ENCODE measurements around the gene TMEM88.
A peak's percentile ranks its signal among the peaks of the same experiment; 100 is the strongest.
"Not testable (repeated sequence)": the region's sequence is repeated elsewhere in the genome, so short reads cannot be mapped to it uniquely, and the experiment has no call there.

Gene TMEM88

DNA sequence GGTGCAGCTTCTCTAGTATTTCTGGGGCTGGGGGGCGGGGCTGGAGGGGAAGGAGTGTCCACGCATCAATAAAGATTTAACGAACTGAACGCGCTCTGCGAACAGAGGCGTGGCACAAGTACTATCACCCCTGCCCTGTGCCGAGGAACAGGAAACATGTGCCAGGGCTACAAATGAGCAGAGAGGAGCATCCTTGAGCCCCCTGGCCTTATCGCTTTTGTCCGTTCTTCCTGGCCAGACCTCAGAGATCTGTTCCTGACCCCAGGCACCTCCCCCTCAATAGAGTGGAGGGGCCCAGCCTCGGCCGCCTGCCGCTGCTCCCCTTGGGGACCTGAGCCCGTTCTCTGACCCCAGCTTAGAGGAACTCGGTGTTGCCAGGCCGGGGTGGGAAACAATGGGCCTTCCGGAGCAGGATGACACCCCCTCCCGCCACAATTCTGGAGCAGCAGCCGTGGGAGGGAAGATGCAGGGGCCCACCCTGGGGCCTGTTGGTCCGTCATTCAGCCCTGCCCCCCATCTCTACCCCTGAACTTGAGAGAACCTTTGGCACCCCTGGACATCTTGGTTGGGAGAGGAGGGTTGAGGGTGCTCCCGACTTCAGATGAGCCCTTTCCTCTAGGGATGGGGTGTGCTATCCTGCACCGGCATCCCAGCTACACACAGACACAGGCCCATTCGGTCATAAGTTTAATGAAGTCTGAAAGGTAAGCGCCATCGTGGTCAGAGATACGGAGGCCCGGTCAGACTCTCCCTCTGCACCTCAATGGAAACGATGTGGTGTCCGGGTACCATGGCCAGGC is 1.3 kb downstream of the TMEM88 start:
- no peak for DNase-seq (ENCODE audit: low read depth in 4 of 4, low spot score in 1 of 4)

DNA sequence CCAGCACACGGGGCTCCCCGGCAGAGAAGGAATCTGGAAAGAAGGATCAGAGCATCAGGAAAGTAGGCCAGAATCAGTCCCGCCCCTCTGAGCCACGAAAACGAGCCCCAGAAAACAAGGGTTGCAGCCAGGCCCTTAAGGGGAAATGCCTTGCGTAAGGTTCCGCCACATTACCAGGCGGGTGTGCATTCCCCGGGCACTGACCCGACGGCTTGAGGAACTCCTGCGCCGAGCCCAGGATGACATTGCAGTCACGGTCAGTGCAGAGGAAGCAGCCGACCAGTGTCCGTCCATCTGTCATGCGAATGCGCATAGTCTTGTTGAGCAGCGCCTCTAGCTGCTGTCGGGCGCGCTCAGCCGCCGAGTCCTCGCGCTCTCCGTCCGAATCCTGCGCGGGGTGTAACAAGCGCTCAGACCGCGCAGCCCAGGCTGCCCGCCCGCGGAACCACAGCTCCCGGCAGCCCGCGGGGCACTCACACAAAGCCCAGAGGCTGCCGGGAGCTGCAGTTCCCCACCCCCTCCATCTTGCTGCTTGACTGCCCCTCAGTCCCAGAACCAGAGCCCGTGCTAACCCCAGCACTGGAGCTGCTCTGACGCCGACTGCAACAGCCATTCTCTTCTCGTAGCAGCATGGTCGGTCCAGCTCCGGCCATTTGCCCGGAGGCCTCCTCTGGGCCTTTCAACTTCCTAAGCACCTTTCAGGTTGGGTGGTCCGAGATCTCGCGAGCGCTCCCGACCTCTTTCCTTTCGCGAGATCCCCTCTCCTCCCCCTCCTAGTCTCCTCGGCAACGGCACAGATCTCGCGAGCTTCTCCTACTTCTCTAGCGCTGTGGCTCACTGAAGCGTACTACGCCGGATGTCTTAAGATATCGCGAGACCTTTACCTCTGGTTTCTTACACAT is 2.2 kb downstream of the TMEM88 start, which contains the start of gene NAA38:
Gene NAA38, minus strand, starts transcription at position 749 of the 902 bp plus-strand sequence. Its CDS starts 96 bp downstream, at position 653.
- DNase-seq (ENCODE audit: low read depth in 4 of 4, low spot score in 1 of 4) = peak; percentile 79 to 89 (median 83)

DNA sequence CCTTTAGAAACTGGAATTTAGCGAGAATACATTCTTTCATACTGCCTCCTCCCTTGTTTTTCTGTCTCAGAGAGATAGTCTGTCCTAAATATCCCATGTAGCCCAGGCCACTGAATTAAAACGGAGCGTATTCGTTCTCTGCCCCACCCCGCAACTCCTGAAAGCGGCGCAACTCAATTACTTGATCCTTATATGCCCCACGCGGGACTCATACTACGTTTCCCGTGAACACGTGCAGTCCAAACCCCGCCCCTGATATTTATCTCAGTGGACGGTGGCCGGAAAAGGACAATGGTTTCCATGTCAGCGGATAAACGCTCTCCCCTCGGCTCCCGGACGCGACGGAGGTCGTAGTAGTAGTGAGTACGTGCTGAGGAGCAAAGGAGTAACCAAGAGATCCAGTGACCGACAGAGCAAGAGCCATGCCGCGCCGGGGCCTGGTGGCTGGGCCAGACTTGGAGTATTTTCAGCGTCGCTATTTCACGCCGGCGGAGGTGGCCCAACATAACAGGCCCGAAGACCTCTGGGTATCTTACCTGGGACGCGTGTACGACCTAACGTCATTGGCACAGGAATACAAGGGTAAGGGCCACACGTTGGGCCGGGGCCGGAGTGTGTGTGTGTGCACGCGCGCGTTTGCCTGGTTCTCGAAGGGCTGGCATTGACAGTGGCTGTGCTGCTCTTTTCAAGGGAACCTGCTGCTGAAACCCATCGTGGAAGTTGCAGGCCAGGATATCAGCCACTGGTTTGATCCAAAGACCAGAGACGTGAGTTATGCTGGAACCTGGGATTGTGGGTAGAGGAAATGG is 3.1 kb downstream of the TMEM88 start, which contains the start of gene CYB5D1:
Gene CYB5D1, plus strand, starts transcription at position 291 of the 809 bp plus-strand sequence. Its CDS starts 132 bp downstream, at position 423.
- peak; percentile 73 to 81 (median 76) for DNase-seq (ENCODE audit: low read depth in 4 of 4, low spot score in 1 of 4)

DNA sequence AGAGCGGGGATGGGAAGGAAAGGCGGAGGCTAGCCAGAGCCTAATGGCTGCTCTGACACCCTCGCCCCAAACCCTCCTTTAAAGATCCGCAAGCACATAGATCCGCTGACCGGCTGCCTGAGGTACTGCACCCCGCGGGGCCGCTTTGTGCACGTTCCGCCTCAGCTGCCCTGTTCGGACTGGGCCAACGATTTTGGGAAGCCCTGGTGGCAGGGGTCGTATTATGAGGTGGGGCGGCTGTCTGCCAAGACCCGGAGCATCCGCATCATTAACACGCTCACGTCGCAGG is 3.6 kb downstream of the TMEM88 start:
- DNase-seq (ENCODE audit: low read depth in 4 of 4, low spot score in 1 of 4) = no peak

DNA sequence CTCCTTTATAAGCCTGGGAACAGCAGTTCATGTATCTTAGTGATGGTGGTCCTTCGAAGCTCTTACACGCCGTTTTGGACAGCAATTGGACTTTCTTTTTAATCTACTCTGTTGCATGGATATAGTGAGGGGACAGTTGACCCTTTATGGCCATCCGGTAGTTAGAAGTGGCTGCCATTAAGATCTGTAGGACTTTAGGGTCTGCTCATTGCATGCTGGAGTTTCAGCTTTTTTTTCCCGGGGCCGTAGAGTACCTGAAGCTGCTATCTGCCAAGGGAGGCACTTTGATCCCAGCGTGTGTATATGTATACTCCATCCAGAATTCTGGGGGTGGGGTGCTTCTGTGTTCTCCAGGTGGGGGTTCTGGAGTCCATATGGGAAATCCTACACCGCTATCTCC is 4.2 kb downstream of the TMEM88 start:
- DNase-seq (ENCODE audit: low read depth in 4 of 4, low spot score in 1 of 4) = no peak

DNA sequence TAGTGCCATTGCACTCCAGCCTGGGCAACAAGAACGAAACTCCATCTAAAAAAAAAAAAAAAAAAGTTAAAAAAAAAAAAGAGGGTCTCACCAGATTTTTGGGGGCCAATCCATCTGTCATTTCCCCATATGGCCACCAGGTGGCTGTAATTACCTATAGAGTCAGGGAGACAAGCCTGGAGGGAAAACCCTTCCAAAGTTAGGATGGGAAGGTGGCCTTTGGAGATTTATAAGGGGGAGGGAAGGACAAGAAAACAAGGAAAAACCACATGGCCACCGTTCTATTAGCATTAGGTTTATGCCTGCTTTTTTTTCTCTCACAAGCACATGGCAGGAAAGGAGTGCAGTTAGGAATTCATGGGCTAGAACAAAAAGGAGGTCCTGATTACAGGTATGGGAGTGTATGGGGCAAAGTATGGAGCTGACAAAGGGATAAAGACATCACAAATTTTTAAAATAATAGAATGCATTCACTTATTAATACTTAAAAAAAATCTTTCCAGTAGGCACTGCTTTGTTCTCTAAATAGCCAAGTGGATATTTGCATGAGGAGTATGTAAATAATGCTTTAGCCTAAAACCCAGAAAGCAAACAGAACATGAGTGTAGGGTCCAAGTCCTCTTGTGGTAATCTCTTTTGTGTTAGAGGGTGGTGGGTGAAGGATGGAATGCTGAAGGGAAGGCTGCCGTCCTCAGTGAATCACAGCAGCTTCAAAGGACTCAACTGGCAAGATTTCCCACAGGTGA is 8.0 kb downstream of the TMEM88 start:
- no peak for DNase-seq (ENCODE audit: low read depth in 4 of 4, low spot score in 1 of 4)

DNA sequence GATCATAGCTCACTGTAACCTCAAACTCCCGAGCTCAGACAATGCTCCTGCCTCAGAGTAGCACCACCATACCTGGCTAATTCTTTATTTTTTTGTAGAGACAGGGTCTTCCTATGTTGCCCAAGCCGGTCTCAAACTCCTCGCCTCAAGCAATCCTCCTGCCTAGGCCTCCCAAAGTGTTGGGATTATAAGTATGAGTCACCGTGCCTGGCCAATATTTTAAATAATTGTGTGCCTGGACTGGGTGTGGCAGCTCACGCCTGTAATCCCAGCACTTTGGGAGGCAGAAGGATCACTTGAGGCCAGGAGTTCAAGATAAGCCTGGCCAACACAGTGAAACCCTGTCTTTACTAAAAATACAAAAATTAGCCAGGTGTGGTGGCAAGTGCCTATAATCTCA is 9.5 kb downstream of the TMEM88 start:
- not testable (repeated sequence) for DNase-seq (ENCODE audit: low read depth in 4 of 4, low spot score in 1 of 4)

DNA sequence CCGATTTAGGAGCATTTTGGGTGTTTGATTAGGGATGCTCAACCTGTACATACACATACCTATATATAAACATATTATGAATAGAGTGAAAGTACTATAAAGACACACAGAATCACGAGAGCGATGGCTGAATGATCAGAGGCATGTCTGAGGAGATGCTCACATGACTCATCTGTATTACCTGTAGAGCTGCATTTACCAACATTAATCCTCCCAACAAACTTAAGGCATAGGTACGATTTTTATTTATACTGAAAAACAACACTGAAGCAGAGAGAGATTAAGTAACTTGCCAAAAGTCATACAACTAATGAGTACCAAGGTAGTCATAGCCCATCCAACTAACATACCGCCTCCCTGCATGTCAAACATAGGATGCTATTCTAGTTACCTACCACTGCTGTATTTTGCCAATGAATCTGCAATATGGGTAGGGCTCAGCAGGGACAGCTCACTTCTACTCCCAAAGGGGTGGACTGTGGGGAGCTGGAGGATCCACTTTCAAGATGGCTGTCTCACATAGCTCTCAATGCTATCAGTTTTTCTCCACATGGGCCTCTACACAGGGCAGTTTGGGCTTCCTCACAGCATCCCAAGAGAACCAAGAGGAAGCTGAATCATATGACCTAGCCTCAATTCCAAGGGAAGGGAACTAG is 10.3 kb downstream of the TMEM88 start:
- no peak for DNase-seq (ENCODE audit: low read depth in 4 of 4, low spot score in 1 of 4)

DNA sequence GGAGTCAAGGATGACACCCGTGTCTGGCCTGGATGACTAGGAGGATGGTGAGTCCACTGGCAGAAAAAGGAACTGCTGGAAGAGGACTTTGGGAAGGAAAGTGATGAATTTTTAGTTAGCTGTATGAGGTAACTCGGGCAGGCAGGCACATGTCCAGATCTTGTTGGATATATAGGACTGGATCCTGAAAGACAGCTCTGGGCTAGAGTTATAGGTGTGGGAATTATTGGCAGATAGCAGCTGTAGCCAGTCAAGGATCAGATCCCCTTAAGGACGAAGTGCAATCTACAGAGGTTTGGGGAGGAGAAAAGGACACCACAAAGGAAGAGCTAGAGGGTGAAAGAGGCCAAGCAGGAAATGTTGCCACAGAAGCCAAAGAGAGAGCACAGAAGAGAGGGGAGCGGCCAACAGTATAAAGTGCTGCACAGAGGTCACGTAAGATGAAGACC is 13.0 kb downstream of the TMEM88 start:
- no peak for DNase-seq (ENCODE audit: low read depth in 4 of 4, low spot score in 1 of 4)

DNA sequence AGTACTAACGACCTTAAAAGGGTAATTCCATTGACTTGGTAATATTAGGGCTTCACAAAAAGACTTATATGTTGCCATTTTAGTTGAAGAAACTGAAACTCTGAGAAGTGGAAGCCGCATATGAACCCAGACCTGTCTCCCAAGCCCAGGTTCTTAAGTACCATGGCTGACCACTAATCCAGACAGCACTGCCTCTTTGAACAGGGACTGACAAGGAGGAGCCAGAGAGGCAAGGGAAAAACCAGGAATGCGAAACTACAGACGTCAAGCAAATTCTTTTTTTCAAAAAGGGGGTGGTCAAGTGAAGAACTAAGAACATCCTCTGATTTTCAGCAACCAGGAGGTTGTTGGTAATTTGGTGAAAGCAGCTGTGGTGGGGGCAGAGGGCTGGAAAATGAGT is 18.2 kb downstream of the TMEM88 start:
- DNase-seq (ENCODE audit: low read depth in 4 of 4, low spot score in 1 of 4) = no peak

DNA sequence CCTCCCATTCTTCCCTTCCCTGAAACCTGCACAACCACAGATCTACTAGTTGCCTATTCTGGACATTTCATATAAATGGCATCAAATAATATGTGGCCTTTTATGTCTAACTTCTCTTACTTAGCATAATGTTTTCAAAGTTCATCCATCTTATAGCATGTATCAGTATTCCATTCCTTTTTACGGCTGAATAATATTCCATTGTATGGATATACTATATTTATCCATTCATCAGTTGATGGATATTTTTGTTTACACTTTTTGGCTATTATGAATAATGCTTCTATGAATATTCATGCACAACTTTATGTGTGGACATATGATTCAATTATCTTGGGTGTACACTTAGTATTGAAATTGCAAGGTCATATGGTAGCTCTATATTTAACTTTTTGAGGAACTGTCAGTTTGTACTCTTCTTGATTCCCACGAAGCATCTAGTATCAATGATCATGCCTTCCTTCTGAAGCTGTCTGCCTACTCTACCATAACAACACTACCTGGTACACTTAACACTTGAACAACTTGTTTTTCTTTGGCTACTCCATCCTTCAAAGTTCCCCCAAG is 21.0 kb downstream of the TMEM88 start:
- DNase-seq (ENCODE audit: low read depth in 4 of 4, low spot score in 1 of 4) = no peak

DNA sequence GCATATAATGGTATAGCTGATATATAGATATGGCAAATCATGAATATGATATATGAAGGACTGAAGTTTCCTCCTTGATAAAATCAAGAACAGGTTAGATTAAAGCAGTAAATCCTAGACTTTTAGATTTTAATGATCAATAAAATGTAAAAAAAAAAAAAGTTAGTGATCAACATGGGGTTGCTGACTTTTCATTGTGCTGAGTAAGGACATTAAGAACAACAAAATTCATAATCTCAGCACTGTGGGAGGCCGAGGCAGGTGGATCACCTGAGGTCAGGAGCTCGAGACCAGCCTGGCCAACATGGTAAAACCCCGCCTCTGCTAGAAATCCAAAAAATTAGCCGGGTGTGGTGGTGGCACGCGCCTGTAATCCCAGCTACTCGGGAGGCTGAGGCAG is 23.4 kb downstream of the TMEM88 start:
- DNase-seq (ENCODE audit: low read depth in 4 of 4, low spot score in 1 of 4) = no peak

DNA sequence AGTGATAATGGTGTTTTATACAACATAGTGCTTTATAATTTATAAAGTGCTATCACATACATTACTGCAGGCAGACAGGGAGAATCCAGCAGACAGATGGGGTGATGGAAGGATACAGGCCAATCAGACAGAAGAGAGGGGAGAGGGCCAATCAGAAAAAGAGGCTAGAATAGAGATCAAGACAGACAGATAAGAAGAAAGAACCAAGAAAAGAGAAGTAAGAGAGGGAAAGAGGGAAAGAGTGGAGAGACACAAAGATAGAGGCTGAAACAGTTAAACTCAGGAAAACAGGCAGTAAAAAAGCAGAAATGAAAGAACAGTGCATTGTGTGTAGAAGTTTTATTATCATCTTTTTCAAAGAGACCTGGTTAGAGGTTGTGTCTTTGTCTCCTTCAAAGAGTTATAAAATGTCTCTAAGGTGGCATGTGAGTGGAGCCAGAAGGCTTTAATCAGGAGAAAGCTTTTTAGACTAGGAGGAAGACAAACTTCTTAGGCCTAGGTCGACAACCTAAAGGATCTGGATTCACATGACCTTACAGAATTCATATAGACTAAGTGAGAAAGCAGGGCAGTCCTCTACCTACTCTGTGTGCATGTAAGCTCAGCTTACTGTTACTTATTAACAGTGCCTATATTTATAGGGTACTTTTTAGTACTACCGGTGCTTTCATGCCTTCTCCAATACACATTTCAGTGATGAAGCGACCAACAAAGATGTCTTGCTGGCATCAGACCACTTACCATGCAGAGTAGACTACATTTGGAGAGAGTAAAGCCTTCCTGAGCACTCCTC is 25.4 kb downstream of the TMEM88 start:
- DNase-seq (ENCODE audit: low read depth in 4 of 4, low spot score in 1 of 4) = no peak

DNA sequence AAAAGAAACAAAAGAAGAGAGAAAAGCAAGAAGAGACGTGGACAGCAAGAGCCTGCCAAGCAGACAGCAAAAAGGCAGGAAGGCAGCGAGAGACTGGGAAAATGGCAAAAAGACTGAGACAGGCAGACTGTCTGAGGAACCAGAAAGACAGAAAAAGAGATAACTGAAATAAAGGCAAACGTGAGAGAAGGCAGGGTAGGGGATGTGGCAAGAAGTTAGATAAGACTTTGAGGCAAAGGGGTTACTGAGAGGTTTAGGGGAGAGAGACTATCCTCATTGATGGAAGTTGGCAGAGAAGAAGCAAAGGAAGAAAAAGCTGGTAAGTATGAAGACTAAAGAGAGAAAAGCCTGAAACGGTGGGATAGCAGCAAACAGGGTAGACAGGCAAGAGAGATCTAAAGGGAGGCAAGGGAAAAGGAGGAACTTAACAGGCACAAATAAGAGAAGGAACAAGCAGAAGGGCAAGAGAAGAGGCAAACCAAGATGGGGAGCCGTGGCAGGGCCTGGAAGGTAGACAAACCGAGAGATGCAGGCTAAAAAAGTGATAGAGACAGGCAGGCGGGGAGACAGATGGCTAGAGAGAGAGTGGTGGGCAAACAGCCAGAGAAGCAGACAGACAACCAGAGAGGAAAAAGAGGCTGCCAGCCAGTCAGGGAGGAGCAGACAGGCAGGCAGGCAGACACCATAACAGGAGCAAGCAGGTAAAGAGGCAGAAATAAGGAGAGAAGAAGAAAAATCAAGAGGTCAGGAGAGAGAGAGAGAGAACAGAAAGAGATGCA is 26.6 kb downstream of the TMEM88 start:
- no peak for DNase-seq (ENCODE audit: low read depth in 4 of 4, low spot score in 1 of 4)

DNA sequence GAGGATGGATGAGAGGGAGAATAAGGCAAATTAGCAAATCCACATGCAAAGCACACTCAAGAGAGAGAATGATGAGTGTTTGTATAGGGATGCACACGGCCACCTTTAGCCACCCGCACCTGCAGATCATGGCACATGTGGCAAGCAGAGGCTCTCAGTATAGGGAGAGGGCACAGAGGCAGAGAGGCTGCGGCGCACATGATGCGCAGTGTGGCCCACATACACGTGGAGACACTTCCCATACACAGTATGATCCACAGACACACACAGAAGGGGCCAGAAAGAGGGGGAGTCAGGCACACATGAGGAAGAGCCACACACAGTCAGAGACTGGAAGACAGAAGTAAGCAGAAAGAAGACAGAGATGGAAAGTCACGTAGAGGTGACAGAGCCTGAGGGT is 27.2 kb downstream of the TMEM88 start:
- no peak for DNase-seq (ENCODE audit: low read depth in 4 of 4, low spot score in 1 of 4)

DNA sequence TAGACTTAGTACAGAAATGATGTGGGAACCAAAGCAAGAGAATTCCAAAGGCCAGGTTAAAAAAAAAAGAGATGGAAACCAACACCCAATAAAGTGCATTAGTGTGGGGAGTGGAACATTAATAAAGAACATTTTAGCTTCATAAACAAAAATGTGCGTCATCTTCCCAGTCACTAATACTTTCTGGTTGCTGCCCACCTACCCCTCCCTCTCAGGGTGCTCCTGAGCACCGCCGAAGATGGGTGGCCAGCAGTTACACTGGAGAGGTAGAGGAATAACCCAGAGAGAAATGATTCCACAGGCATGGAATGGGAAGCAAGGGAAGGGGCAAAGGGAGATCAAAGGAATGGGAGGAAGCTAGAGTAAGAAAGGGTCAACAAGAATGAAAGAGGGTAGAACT is 27.8 kb downstream of the TMEM88 start:
- no peak for DNase-seq (ENCODE audit: low read depth in 4 of 4, low spot score in 1 of 4)

DNA sequence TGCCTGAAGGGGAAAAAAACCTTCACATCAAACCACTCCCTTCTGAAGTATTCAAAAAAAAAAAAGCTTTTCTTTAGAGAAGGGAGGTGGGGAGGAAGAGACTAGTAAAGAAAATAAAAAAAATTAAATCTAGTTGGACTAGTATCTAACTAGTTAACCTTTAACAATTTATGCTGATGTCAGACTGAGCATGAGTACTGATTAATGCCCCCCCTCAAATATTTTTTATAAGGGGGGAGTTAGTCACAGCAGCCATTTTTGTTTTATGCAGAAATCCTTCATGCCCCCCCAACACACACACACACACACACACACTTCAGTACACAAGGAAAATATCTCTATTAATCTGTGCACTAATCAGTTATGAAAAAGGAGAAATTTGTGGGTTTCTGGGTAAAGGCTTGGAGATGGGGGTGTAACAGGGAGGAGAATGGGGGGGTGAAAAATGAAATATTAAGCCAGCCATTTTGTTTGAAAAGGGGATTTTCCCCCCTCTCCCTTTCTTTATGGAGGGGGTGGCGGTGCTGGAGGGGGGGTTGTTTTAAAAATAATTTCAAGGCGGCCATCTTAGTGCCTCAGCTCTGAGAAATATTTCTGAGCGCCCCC is 29.0 kb downstream of the TMEM88 start:
- no peak for DNase-seq (ENCODE audit: low read depth in 4 of 4, low spot score in 1 of 4)
